Uterus (tissue), 4 donors: ENCODE results near the gene RNF217. TPM values are rescaled to one million over a fixed set of nuclear protein-coding genes. Genes with fewer than 3 reads are reported as not detected.

Experiments used
- DNase-seq, 2 donors: peaks; one replicate each; pipeline ENCODE4 v3.0.0-alpha.2; 2019 to 2020
- H3K27ac ChIP-seq, 2 donors: fragments of 200-600 bp; sonication (generic); 1 replicate in 1 of 2; 2 replicates in 1 of 2; pipeline ENCODE4 v1.5.1; 2016 to 2018
- H3K27me3 ChIP-seq, 2 donors: fragments of 200-600 bp; sonication (generic); one replicate each; pipeline ENCODE4 v1.5.1; 2018 to 2019; ENCODE audit warnings: control low read depth in 1 of 2
- H3K36me3 ChIP-seq, 2 donors: fragments of 200-600 bp; sonication (generic); one replicate each; pipeline ENCODE4 v1.5.1; 2019; ENCODE audit warnings: control low read depth in 1 of 2
- H3K4me1 ChIP-seq, 2 donors: fragments of 200-600 bp; sonication (generic); one replicate each; pipeline ENCODE4 v1.5.1; 2018 to 2019; ENCODE audit warnings: control low read depth in 1 of 2
- H3K4me3 ChIP-seq, 2 donors: fragments of 200-600 bp; sonication (generic); 1 replicate in 1 of 2; 2 replicates in 1 of 2; pipeline ENCODE4 v1.5.1; 2018 to 2019; ENCODE audit warnings: mild to moderate bottlenecking in 1 of 2
- H3K9me3 ChIP-seq, 2 donors: fragments of 200-600 bp; sonication (generic); one replicate each; pipeline ENCODE4 v1.5.1; 2019; ENCODE audit warnings: control low read depth in 1 of 2
- CTCF ChIP-seq, 4 experiments: fragments of 200-600 bp in 2 of 4; fragments of 450-650 bp in 2 of 4; sonication (generic) in 2 of 4; IDR thresholded peaks; one replicate each; pipeline ENCODE4 v1.5.1; 2016 to 2019; ENCODE audit warnings: antibody characterized with exemption in 4 of 4, mild to moderate bottlenecking in 2 of 4, moderate library complexity in 1 of 4
- POLR2A ChIP-seq, 2 donors: fragments of 450-650 bp; IDR thresholded peaks; one replicate each; pipeline ENCODE4 v1.6.1; 2016; ENCODE audit warnings: antibody characterized with exemption in 2 of 2, mild to moderate bottlenecking in 1 of 2, moderate library complexity in 1 of 2
- intact Hi-C: fragments of 100-400 bp; cut with DNase I; formaldehyde crosslinking; loops from one replicate; pipeline ENCODE4 v1.15.1; 2023; ENCODE audit warnings: low total_unique reads
- total RNA-seq, 4 donors: library from RNA; depleted of rRNA in 3 of 4; stranded (reverse); fragments of >200 nt in 3 of 4; gene quantifications; one replicate each; pipeline versions ENCODE4 v1.1.0 to v1.2.4, GENCODE V29; 2014 to 2023
- donor health status: DM: yes; HTN: yes; CAD: no.

Gene RNF217
- total RNA-seq, 4 donors from 2014 or later = 22.9 to 42.0 (median 29.0) TPM

- TF ChIP-seq POLR2A (IDR thresholded peaks at IDR 0.05) (no peak), CTCF (IDR thresholded peaks at IDR 0.05) (no peak)
- no peaks in the 10 kb centered on the region for H3K36me3 ChIP-seq
- no peaks in the 10 kb centered on the region for H3K27me3 ChIP-seq
- no peak for DNase-seq
- H3K27ac ChIP-seq = no peak overlapping the region
- intact Hi-C loops = no loop called here
- no peak overlapping the region for H3K4me3 ChIP-seq
- no peaks in the 10 kb centered on the region for H3K4me1 ChIP-seq
- no peaks in the 10 kb centered on the region for H3K9me3 ChIP-seq
These were observed 25.9 kb downstream of the RNF217 start for GRCh38 chr6:124987999-124988591.

- intact Hi-C loops = no loop called here
- Histone ChIP-seq H3K9me3 (no peaks in the 10 kb centered on the region), H3K36me3 (no peaks in the 10 kb centered on the region), H3K27me3 (no peaks in the 10 kb centered on the region), H3K4me3 (no peak overlapping the region), H3K27ac (no peak overlapping the region), H3K4me1 (no peaks in the 10 kb centered on the region)
- TF ChIP-seq POLR2A (IDR thresholded peaks at IDR 0.05) = no peak
- TF ChIP-seq CTCF (IDR thresholded peaks at IDR 0.05) = no peak
- DNase-seq = no peak
These were observed 27.1 kb downstream of the RNF217 start for GRCh38 chr6:124989136-124989983.

- no peak for DNase-seq
- TF ChIP-seq POLR2A (IDR thresholded peaks at IDR 0.05) = no peak
- TF ChIP-seq CTCF (IDR thresholded peaks at IDR 0.05) = no peak
- H3K4me3 ChIP-seq = no peak overlapping the region
- no peaks in the 10 kb centered on the region for H3K9me3 ChIP-seq
- no peaks in the 10 kb centered on the region for H3K4me1 ChIP-seq
- no peak overlapping the region for H3K27ac ChIP-seq
- H3K27me3 ChIP-seq = no peaks in the 10 kb centered on the region
- H3K36me3 ChIP-seq = no peaks in the 10 kb centered on the region
- intact Hi-C loops = no loop called here
These were observed 28.8 kb downstream of the RNF217 start for GRCh38 chr6:124990988-124991387.

DNA sequence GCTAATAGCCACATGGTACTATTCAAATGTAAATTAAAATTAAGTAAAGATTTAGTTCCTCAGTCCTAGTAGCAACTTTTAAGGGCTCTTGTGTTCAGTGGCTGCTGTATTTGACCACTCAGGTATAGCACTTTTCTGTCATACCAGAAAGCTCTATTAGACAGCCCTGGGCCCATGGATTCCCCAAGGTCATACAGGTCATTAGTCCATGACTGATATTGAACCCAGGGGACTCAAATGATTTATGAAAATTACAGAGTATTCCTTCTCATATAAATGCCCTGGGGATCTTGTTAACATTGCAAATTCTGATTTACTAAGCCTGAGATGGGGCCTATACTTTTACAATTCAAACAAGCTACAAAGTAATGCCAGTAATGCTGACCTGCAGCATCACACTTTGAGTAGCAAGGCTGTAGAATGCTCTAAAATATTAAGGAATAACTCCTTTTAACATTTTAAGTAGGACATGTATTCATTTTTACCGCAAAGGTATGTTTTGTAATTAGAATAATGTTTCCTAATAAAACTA, 29.6 kb downstream of the RNF217 start:
- intact Hi-C loops = no loop called here
- Histone ChIP-seq H3K27ac (no peak overlapping the region), H3K4me1 (no peaks in the 10 kb centered on the region), H3K4me3 (no peak overlapping the region), H3K36me3 (no peaks in the 10 kb centered on the region), H3K27me3 (no peaks in the 10 kb centered on the region), H3K9me3 (no peaks in the 10 kb centered on the region)
- no peak for DNase-seq
- TF ChIP-seq CTCF (IDR thresholded peaks at IDR 0.05) = no peak
- no peak for TF ChIP-seq POLR2A (IDR thresholded peaks at IDR 0.05)

GRCh38 chr6:124993327-124993726, 31.1 kb downstream of the RNF217 start:
- no peak for TF ChIP-seq CTCF (IDR thresholded peaks at IDR 0.05)
- TF ChIP-seq POLR2A (IDR thresholded peaks at IDR 0.05) = no peak
- H3K36me3 ChIP-seq = no peaks in the 10 kb centered on the region
- no peak for DNase-seq
- no peaks in the 10 kb centered on the region for H3K27me3 ChIP-seq
- H3K27ac ChIP-seq = no peak overlapping the region
- no peak overlapping the region for H3K4me3 ChIP-seq
- intact Hi-C loops = no loop called here
- H3K4me1 ChIP-seq = no peaks in the 10 kb centered on the region
- H3K9me3 ChIP-seq = no peaks in the 10 kb centered on the region
